Erythroblast (primary cell): ENCODE data around the gene SESN1.

ENCODE experiments used
- GATA1 ChIP-seq: IDR thresholded peaks from 2 replicates; pipeline ENCODE4 v1.6.1; 2011; ENCODE audit warnings: low read depth, mild to moderate bottlenecking, control low read depth, low read length, moderate library complexity
- POLR2A ChIP-seq: IDR thresholded peaks from 2 replicates; pipeline ENCODE4 v1.6.1; 2011; ENCODE audit warnings: mild to moderate bottlenecking, low read length

- TF ChIP-seq POLR2A (no peak), GATA1 (no peak)
Observed at GRCh38 chr6:109075934-109076333, 18.7 kb downstream of the SESN1 start.
